GM19099 (cell line): Measurements from ENCODE around the gene BNC2.

ENCODE experiments used
- POLR2A ChIP-seq: IDR thresholded peaks from 3 replicates; pipeline ENCODE4 v1.6.1; 2011; ENCODE audit warnings: low read depth; ENCODE audit not compliant: insufficient read length; ENCODE audit errors: extremely low read depth

Gene BNC2

GRCh38 chr9:16501141-16501540 lies 369.3 kb downstream of the BNC2 start:
- no peak for TF ChIP-seq POLR2A

- TF ChIP-seq POLR2A = no peak
These were observed 370.1 kb downstream of the BNC2 start for GRCh38 chr9:16500386-16500785.

- no peak for TF ChIP-seq POLR2A
These were observed 370.6 kb downstream of the BNC2 start for GRCh38 chr9:16499892-16500291.

GRCh38 chr9:16496908-16497307 lies 373.6 kb downstream of the BNC2 start:
- TF ChIP-seq POLR2A = no peak

GRCh38 chr9:16487915-16488314 lies 382.6 kb downstream of the BNC2 start:
- TF ChIP-seq POLR2A = no peak

GRCh38 chr9:16485575-16486321 lies 384.7 kb downstream of the BNC2 start:
- TF ChIP-seq POLR2A = no peak

GRCh38 chr9:16485160-16485559 lies 385.3 kb downstream of the BNC2 start:
- no peak for TF ChIP-seq POLR2A

GRCh38 chr9:16484744-16485143 lies 385.7 kb downstream of the BNC2 start:
- no peak for TF ChIP-seq POLR2A

- TF ChIP-seq POLR2A = no peak
These were observed 386.3 kb downstream of the BNC2 start for GRCh38 chr9:16484180-16484579.

- no peak for TF ChIP-seq POLR2A
These were observed 387.7 kb downstream of the BNC2 start for GRCh38 chr9:16482764-16483163.

- no peak for TF ChIP-seq POLR2A
These were observed 394.5 kb downstream of the BNC2 start for GRCh38 chr9:16475996-16476395.

GRCh38 chr9:16475257-16475656 lies 395.2 kb downstream of the BNC2 start:
- no peak for TF ChIP-seq POLR2A

GRCh38 chr9:16469184-16469583 lies 401.3 kb downstream of the BNC2 start:
- no peak for TF ChIP-seq POLR2A

- no peak for TF ChIP-seq POLR2A
These were observed 408.6 kb downstream of the BNC2 start for GRCh38 chr9:16461851-16462250.

GRCh38 chr9:16461137-16461840 lies 409.2 kb downstream of the BNC2 start:
- no peak for TF ChIP-seq POLR2A

- TF ChIP-seq POLR2A = no peak
These were observed 409.8 kb downstream of the BNC2 start for GRCh38 chr9:16460696-16461095.

- no peak for TF ChIP-seq POLR2A
These were observed 410.9 kb downstream of the BNC2 start for GRCh38 chr9:16459421-16460148.
